NCI-H2171 (cell line): ENCODE measurements around the gene NPIPB8.
"Not testable (repeated sequence)": the region's sequence is repeated elsewhere in the genome, so short reads cannot be mapped to it uniquely, and the experiment has no call there.

ENCODE experiments used
- DNase-seq: peaks from one replicate; lab custom pipeline; 2025; lab: John Stamatoyannopoulos, UW

Gene NPIPB8

DNA sequence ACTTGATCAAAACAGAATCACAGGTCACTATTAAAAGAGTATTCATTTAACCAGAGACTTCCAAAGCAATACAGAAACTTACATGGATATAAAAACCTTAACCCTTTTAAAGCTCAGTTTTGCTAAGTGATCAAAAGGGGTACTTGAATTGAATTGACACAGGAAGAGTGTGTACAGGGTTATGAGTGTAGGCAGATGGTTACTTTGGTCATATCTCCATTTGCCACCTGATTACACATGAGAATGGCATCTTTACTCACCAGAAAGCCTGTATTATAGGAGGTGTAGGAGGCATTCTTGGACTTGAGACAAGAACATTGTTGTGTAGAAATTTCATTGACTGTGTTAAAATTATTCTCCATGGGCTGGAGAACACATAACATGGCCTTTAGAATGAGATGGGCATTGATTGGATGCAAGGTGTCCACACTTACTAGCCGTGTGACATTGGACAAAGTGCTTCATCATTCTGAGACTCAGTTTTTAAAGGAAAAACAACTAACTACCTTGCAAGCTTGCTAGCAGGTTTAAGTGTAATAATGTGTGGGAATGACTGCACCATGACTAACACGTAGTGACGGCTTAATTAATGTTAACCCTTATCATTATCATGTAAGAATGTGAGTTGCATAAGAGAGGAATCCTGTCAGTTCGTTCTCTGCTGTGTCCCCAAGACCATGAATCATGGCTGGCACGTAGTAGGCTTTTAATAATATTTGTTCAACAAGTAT lies 1.6 kb upstream of the NPIPB8 start:
- not testable (repeated sequence) for DNase-seq

GRCh38 chr16:28638359-28638758 lies 494 bp downstream of the NPIPB8 start:
- DNase-seq, result not testable (repeated sequence)

- not testable (repeated sequence) for DNase-seq
Measured at GRCh38 chr16:28639959-28640358, 2.1 kb downstream of the NPIPB8 start.

- not testable (repeated sequence) for DNase-seq
Measured at GRCh38 chr16:28666264-28666663, 28.4 kb downstream of the NPIPB8 start.

DNA sequence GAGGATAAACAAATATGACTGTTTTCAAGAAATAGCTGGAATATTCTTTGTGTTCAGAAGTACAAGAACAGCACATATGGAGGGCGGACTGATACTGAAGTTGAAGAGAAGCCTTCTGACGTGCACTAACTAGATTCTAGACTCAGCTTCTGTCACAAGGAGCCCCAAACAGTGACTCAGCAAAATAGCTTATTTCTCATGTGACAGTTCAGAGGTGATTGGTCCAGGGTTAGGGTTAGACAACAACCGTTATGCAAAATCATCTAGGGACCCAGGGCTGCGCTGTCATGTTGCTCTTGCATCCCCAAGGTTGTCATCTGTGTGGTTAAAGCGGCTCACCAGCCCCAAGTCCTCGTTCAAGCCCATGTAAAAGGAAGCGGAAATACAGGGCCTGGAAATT lies 29.6 kb downstream of the NPIPB8 start:
- not testable (repeated sequence) for DNase-seq

- not testable (repeated sequence) for DNase-seq
Measured at GRCh38 chr16:28668199-28668598, 30.3 kb downstream of the NPIPB8 start.

DNA sequence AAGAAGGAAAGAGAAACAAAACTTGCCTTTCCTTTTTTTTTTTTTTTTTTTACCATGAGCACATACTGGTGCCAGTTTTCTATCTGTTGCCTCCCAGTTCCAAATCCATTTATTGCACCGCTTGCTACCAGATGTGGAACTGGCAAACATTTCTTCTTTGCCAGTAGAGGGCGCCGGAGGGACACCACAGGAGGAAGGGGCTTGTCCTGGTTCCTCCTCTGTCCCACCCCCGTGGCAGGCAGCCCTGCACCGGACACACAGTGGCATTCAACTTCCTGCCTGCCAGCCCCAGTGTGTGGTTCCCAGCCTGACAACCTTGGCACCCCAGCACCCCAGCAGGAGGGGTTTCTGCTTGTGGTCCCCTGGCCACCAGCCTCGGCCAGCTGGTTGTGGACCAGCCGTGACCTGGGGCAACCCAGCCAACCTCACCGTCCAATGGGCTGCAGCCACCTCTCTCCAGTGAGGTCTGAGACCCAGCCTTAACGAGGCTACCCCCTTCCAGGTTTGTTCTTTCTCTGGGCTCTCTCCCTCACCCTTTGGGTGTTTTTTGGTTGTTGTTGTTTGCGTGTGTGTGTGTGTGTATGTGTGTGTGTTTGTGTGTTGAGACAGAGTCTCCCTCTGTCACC lies 50.6 kb downstream of the NPIPB8 start:
- not testable (repeated sequence) for DNase-seq

- not testable (repeated sequence) for DNase-seq
Measured at GRCh38 chr16:28689425-28689824, 51.6 kb downstream of the NPIPB8 start.

- not testable (repeated sequence) for DNase-seq
Measured at GRCh38 chr16:28691722-28692121, 53.9 kb downstream of the NPIPB8 start.

- DNase-seq, result not testable (repeated sequence)
Measured at GRCh38 chr16:28693257-28693950, 55.5 kb downstream of the NPIPB8 start.

DNA sequence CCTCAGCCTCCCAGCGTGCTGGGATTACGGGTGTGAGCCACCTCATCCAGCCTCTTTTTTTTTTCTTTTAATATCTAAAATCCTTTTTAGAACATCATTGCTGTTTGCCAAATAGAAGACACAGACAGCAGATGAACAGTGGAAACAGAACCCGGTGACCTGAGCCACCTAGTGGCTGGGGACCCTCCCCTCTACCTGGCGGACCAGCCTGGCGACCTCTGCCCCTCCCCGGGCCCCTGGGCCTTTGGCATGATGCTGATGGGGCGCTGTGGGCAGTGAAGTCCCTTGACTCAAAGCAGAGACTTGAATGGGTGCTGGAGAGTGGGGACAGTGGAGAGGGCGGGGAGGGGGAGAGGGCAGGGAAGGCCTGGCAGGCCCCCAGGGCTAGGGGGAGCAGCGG lies 61.9 kb downstream of the NPIPB8 start:
- not testable (repeated sequence) for DNase-seq

DNA sequence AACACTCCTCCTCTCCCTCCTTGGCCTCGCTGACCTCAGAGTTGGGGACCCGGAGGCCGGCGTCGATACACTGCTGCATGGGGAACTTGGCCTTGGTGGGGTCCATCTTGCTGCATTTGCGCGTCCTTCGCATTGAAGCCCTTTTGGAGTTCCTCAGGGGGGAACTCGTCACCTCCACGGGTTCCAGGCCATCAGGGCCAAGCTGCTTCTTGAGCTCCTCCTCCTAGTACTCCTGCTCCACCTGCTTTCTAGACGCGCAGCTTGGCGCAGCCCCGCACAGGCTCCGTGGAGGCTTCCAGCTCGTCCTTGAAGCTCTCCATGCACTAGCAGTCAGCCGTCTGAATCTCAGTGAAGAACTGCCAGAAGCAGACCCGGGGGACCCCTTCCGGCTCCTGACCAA lies 62.5 kb downstream of the NPIPB8 start:
- DNase-seq, result not testable (repeated sequence)

GRCh38 chr16:28701384-28701783 lies 63.5 kb downstream of the NPIPB8 start:
- not testable (repeated sequence) for DNase-seq

DNA sequence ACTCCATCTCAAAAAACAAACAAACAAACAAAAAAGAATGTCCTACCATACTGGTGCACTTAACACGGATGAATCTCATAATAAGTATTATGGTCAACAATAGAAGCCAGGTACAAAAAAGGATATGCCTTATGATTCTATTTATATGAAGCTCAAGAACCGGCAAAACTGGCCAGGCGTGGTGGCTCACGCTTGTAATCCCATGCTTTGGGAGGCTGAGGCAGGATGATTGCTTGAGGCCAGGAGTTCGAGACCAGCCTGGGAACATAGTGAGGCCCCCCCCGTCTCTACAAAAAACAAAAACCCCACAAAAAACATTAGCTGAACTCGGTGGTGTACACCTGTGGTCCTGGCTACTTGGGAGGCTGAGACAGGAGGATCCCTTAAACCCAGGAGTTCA lies 66.4 kb downstream of the NPIPB8 start:
- DNase-seq, result not testable (repeated sequence)
